GM23338 (cell line): Measurements from ENCODE around the gene SYNE1.

ENCODE experiments used
- CREB1 ChIP-seq: fragments of 250-450 bp; sonication (Bioruptor Pico); IDR thresholded peaks from 2 replicates; pipeline ENCODE4 v1.5.0; 2020; ENCODE audit warnings: low read depth, mild to moderate bottlenecking, moderate library complexity
- ETS1 ChIP-seq: IDR thresholded peaks from 2 replicates; pipeline ENCODE4 v1.6.1; 2016; ENCODE audit warnings: antibody characterized with exemption
- EZH2 ChIP-seq: fragments of 200-600 bp; sonication (generic); IDR thresholded peaks from one replicate; pipeline ENCODE4 v1.8.0; 2017; ENCODE audit warnings: antibody characterized with exemption, mild to moderate bottlenecking, low read depth; ENCODE audit not compliant: unreplicated experiment
- EZH2phosphoT487 ChIP-seq: fragments of 200-600 bp; sonication (generic); IDR thresholded peaks from one replicate; pipeline ENCODE4 v1.8.1; 2018; ENCODE audit warnings: antibody characterized with exemption; ENCODE audit not compliant: unreplicated experiment
- JUNB ChIP-seq: IDR thresholded peaks from one replicate; pipeline ENCODE4 v1.6.1; 2016; ENCODE audit warnings: antibody characterized with exemption; ENCODE audit not compliant: unreplicated experiment
- NANOG ChIP-seq: IDR thresholded peaks from 2 replicates; pipeline ENCODE4 v1.6.1; 2016; ENCODE audit warnings: antibody characterized with exemption, borderline replicate concordance
- POLR2AphosphoS5 ChIP-seq: IDR thresholded peaks from 2 replicates; pipeline ENCODE4 v1.6.1; 2016; ENCODE audit warnings: antibody characterized with exemption, low read depth
- STAT1 ChIP-seq: IDR thresholded peaks from one replicate; pipeline ENCODE4 v1.6.1; 2016; ENCODE audit warnings: antibody characterized with exemption; ENCODE audit not compliant: unreplicated experiment
- ZNF114 ChIP-seq: fragments of 250-450 bp; sonication (Bioruptor Pico); IDR thresholded peaks from 2 replicates; pipeline ENCODE4 v1.5.0; 2020; ENCODE audit warnings: mild to moderate bottlenecking, moderate library complexity
- ZNF462 ChIP-seq: fragments of 250-450 bp; sonication (Bioruptor Pico); IDR thresholded peaks from 2 replicates; pipeline ENCODE4 v1.5.0; 2020; ENCODE audit warnings: mild to moderate bottlenecking, moderate library complexity
- TF ChIP-seq, protein P1 (sequence below), 2 experiments: fragments of 200-600 bp in 1 of 2; sonication (generic) in 1 of 2; conservative IDR thresholded peaks; 2 replicates each; pipeline versions ENCODE4 v1.5.1 to v1.6.1; 2016 to 2017; ENCODE audit warnings: antibody characterized with exemption in 2 of 2, low read depth in 2 of 2, mild to moderate bottlenecking in 2 of 2, moderate library complexity in 1 of 2
- TF ChIP-seq, protein P2 (sequence below): IDR thresholded peaks from one replicate; pipeline ENCODE4 v1.6.1; 2018; ENCODE audit warnings: antibody characterized with exemption; ENCODE audit not compliant: unreplicated experiment

DNA sequence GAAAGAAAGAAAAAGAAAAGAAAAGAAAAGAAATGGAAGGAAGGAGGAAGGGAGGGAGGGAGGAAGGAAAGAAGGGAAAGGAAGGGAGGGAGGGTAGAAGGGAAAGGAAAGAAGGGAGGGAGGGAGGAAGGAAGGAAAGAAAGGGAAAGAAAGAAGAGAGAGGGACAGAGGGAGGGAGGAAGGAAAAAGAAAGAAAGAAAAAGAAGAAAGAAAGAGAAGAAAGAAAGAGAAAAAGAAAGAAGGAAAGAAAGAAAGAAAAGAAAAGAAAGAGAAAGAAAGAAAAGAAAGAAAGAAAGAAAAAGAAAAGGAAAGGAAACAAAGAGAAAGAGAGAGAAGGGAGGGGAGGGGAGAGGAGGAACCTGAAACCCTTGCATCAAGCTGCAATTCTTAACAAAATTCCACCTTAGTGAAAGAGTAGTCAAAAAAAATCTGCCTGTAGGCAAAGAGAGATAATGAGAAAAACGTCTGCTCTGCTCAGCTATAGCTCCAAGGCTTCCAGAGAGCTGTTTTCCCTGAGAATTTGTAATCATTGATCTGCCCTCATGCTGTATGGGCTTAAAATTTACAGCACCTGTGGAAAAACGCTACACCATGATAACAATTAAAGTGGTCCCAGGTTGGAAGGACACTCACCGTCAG, 43.8 kb upstream of the SYNE1 start:
- TF ChIP-seq, protein P1, sequence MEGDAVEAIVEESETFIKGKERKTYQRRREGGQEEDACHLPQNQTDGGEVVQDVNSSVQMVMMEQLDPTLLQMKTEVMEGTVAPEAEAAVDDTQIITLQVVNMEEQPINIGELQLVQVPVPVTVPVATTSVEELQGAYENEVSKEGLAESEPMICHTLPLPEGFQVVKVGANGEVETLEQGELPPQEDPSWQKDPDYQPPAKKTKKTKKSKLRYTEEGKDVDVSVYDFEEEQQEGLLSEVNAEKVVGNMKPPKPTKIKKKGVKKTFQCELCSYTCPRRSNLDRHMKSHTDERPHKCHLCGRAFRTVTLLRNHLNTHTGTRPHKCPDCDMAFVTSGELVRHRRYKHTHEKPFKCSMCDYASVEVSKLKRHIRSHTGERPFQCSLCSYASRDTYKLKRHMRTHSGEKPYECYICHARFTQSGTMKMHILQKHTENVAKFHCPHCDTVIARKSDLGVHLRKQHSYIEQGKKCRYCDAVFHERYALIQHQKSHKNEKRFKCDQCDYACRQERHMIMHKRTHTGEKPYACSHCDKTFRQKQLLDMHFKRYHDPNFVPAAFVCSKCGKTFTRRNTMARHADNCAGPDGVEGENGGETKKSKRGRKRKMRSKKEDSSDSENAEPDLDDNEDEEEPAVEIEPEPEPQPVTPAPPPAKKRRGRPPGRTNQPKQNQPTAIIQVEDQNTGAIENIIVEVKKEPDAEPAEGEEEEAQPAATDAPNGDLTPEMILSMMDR (conservative IDR thresholded peaks at IDR 0.05; ENCODE audit: low read depth in 2 of 2), result no peak
- no peak for TF ChIP-seq JUNB
- TF ChIP-seq, protein P2, sequence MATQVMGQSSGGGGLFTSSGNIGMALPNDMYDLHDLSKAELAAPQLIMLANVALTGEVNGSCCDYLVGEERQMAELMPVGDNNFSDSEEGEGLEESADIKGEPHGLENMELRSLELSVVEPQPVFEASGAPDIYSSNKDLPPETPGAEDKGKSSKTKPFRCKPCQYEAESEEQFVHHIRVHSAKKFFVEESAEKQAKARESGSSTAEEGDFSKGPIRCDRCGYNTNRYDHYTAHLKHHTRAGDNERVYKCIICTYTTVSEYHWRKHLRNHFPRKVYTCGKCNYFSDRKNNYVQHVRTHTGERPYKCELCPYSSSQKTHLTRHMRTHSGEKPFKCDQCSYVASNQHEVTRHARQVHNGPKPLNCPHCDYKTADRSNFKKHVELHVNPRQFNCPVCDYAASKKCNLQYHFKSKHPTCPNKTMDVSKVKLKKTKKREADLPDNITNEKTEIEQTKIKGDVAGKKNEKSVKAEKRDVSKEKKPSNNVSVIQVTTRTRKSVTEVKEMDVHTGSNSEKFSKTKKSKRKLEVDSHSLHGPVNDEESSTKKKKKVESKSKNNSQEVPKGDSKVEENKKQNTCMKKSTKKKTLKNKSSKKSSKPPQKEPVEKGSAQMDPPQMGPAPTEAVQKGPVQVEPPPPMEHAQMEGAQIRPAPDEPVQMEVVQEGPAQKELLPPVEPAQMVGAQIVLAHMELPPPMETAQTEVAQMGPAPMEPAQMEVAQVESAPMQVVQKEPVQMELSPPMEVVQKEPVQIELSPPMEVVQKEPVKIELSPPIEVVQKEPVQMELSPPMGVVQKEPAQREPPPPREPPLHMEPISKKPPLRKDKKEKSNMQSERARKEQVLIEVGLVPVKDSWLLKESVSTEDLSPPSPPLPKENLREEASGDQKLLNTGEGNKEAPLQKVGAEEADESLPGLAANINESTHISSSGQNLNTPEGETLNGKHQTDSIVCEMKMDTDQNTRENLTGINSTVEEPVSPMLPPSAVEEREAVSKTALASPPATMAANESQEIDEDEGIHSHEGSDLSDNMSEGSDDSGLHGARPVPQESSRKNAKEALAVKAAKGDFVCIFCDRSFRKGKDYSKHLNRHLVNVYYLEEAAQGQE, result no peak
- no peak for TF ChIP-seq EZH2
- no peak for TF ChIP-seq POLR2AphosphoS5
- TF ChIP-seq STAT1, result no peak
- no peak for TF ChIP-seq EZH2phosphoT487
- no peak for TF ChIP-seq ZNF462
- TF ChIP-seq ZNF114 (CRISPR knock-in tag), result no peak
- TF ChIP-seq ETS1, result no peak
- TF ChIP-seq NANOG, result no peak
- no peak for TF ChIP-seq CREB1
